Suprapubic skin (tissue), 4 donors: ENCODE results near the gene TMEM225B. TPM values are rescaled to one million over a fixed set of nuclear protein-coding genes. Genes with fewer than 3 reads are reported as not detected.

Source experiments
- DNase-seq, 2 donors: peaks; one replicate each; pipeline ENCODE4 v3.0.0-alpha.2; 2019; ENCODE audit warnings: low spot score in 2 of 2
- H3K27ac ChIP-seq: fragments of 200-600 bp; sonication (generic); one replicate; pipeline ENCODE4 v1.5.1; 2019
- H3K27me3 ChIP-seq: fragments of 200-600 bp; sonication (generic); one replicate; pipeline ENCODE4 v1.5.1; 2019
- H3K36me3 ChIP-seq: fragments of 200-600 bp; sonication (generic); one replicate; pipeline ENCODE4 v1.5.1; 2019
- H3K4me1 ChIP-seq: fragments of 200-600 bp; sonication (generic); one replicate; pipeline ENCODE4 v1.5.1; 2019
- H3K4me3 ChIP-seq: fragments of 200-600 bp; sonication (generic); one replicate; pipeline ENCODE4 v1.5.1; 2019; ENCODE audit warnings: mild to moderate bottlenecking
- H3K9me3 ChIP-seq: fragments of 200-600 bp; sonication (generic); one replicate; pipeline ENCODE4 v1.5.1; 2019
- CTCF ChIP-seq, 2 donors: fragments of 200-600 bp in 1 of 2; fragments of 450-650 bp in 1 of 2; sonication (generic) in 1 of 2; IDR thresholded peaks; one replicate each; pipeline ENCODE4 v1.5.1; 2016 to 2019; ENCODE audit warnings: antibody characterized with exemption in 2 of 2, mild to moderate bottlenecking in 1 of 2, moderate library complexity in 1 of 2
- EP300 ChIP-seq: sonication (generic); formaldehyde crosslinking; IDR thresholded peaks from one replicate; pipeline ENCODE4 v1.6.1; 2017; ENCODE audit warnings: antibody characterized with exemption
- POLR2A ChIP-seq, 2 donors: fragments of 450-650 bp; IDR thresholded peaks; one replicate each; pipeline ENCODE4 v1.6.1; 2017; ENCODE audit warnings: antibody characterized with exemption in 2 of 2, mild to moderate bottlenecking in 2 of 2, moderate library complexity in 2 of 2
- POLR2AphosphoS5 ChIP-seq, 3 donors: sonication (generic); formaldehyde crosslinking; IDR thresholded peaks; one replicate each; pipeline ENCODE4 v1.6.1; 2017; ENCODE audit warnings: antibody characterized with exemption in 3 of 3
- WGBS: methylation state at CpG from one replicate; pipeline ENCODE4 v1.1.5; 2018; 5-methylcytosine and 5-hydroxymethylcytosine counted together
- total RNA-seq, 4 donors: library from RNA; depleted of rRNA; stranded (reverse); fragments of >200 nt; gene quantifications; one replicate each; pipeline ENCODE4 v1.1.0, GENCODE V29; 2016

TMEM225B gene
- total RNA-seq, 4 donors from 2014 or later, result 1.4 to 6.8 (median 2.1) TPM

- Histone ChIP-seq H3K27ac (no peak overlapping the region), H3K4me1 (peaks cover 34% of the 10 kb centered on the region), H3K36me3 (peaks cover 3% of the 10 kb centered on the region), H3K9me3 (no peaks in the 10 kb centered on the region), H3K4me3 (no peak overlapping the region), H3K27me3 (no peaks in the 10 kb centered on the region)
- TF ChIP-seq EP300, result no peak
- no peak for TF ChIP-seq POLR2AphosphoS5 (IDR thresholded peaks at IDR 0.05)
- no peak for TF ChIP-seq POLR2A (IDR thresholded peaks at IDR 0.05)
- no peak for TF ChIP-seq CTCF (IDR thresholded peaks at IDR 0.05)
- WGBS, result 62% methylated on average over 2 of the region's 2 CpGs
- DNase-seq, result no peak
Observed at GRCh38 chr7:99554939-99555338, 43.1 kb upstream of the TMEM225B start.

GRCh38 chr7:99557196-99557607 is 40.9 kb upstream of the TMEM225B start:
- H3K27ac ChIP-seq, result peak overlapping the region; percentile 98
- WGBS, result 76% methylated on average over 4 of the region's 4 CpGs
- no peak for DNase-seq
- peaks cover 44% of the 10 kb centered on the region for H3K4me1 ChIP-seq
- H3K9me3 ChIP-seq, result no peaks in the 10 kb centered on the region
- H3K27me3 ChIP-seq, result no peaks in the 10 kb centered on the region
- H3K4me3 ChIP-seq, result peak overlapping the region; percentile 85
- peaks cover 20% of the 10 kb centered on the region for H3K36me3 ChIP-seq
- TF ChIP-seq POLR2AphosphoS5 (IDR thresholded peaks at IDR 0.05) (no peak), POLR2A (IDR thresholded peaks at IDR 0.05) (no peak), CTCF (IDR thresholded peaks at IDR 0.05) (no peak), EP300 (no peak)

GRCh38 chr7:99557940-99558305 is 40.1 kb upstream of the TMEM225B start:
- Histone ChIP-seq H3K27me3 (no peaks in the 10 kb centered on the region), H3K4me1 (peaks cover 46% of the 10 kb centered on the region), H3K9me3 (no peaks in the 10 kb centered on the region), H3K27ac (peak overlapping the region; percentile 98), H3K4me3 (peak overlapping the region; percentile 85), H3K36me3 (peaks cover 25% of the 10 kb centered on the region)
- 2% methylated on average over 17 of the region's 17 CpGs for WGBS
- DNase-seq, result no peak
- TF ChIP-seq POLR2A (IDR thresholded peaks at IDR 0.05), result no peak
- peak in 1 of 3 donors; percentile 36 for TF ChIP-seq POLR2AphosphoS5 (IDR thresholded peaks at IDR 0.05)

- H3K36me3 ChIP-seq, result peaks cover 32% of the 10 kb centered on the region
- H3K27me3 ChIP-seq, result no peaks in the 10 kb centered on the region
- H3K4me1 ChIP-seq, result peaks cover 52% of the 10 kb centered on the region
Observed at GRCh38 chr7:99558306-99559174, 39.5 kb upstream of the TMEM225B start, which contains the start of gene ZNF655. Gene ZNF655 (plus strand): TSS chr7:99558642. CDS start chr7:99560560, 1,918 bp downstream.

GRCh38 chr7:99559175-99559915 is 38.7 kb upstream of the TMEM225B start:
- Histone ChIP-seq H3K27ac (peak overlapping the region; percentile 98), H3K9me3 (no peaks in the 10 kb centered on the region), H3K4me1 (peaks cover 52% of the 10 kb centered on the region), H3K27me3 (no peaks in the 10 kb centered on the region), H3K36me3 (peaks cover 36% of the 10 kb centered on the region), H3K4me3 (peak overlapping the region; percentile 85)
- WGBS, result 39% methylated on average over 16 of the region's 31 CpGs
- DNase-seq, result no peak
- no peak for TF ChIP-seq CTCF (IDR thresholded peaks at IDR 0.05)
- TF ChIP-seq EP300, result no peak
- no peak for TF ChIP-seq POLR2AphosphoS5 (IDR thresholded peaks at IDR 0.05)
- TF ChIP-seq POLR2A (IDR thresholded peaks at IDR 0.05), result no peak

More at GRCh38 chr7:99558306-99559174, 39.5 kb upstream of the TMEM225B start, which contains the start of gene ZNF655:
- DNase-seq, result peak; percentile 96 to 97
- no peak for TF ChIP-seq CTCF (IDR thresholded peaks at IDR 0.05)
- TF ChIP-seq POLR2AphosphoS5 (IDR thresholded peaks at IDR 0.05), result peak in 2 of 3 donors; percentile 6 to 10
- TF ChIP-seq EP300, result no peak
- peak in 1 of 2 donors; percentile 82 for TF ChIP-seq POLR2A (IDR thresholded peaks at IDR 0.05)
- H3K9me3 ChIP-seq, result no peaks in the 10 kb centered on the region
- peak within 1 kb of the TSS; percentile 98 for H3K27ac ChIP-seq
- 0% methylated on average over 28 of the region's 73 CpGs for WGBS
- H3K4me3 ChIP-seq, result peak within 1 kb of the TSS; percentile 85
